Suprapubic skin (tissue), 4 donors: Measurements from ENCODE around the gene SLC22A3.

Source experiments
- POLR2A ChIP-seq, 2 donors: fragments of 450-650 bp; IDR thresholded peaks; one replicate each; pipeline ENCODE4 v1.6.1; 2017; ENCODE audit warnings: antibody characterized with exemption in 2 of 2, mild to moderate bottlenecking in 2 of 2, moderate library complexity in 2 of 2
- POLR2AphosphoS5 ChIP-seq, 3 donors: sonication (generic); formaldehyde crosslinking; IDR thresholded peaks; one replicate each; pipeline ENCODE4 v1.6.1; 2017; ENCODE audit warnings: antibody characterized with exemption in 3 of 3
- TF ChIP-seq, protein P1 (sequence below), 2 donors: fragments of 200-600 bp in 1 of 2; fragments of 450-650 bp in 1 of 2; sonication (generic) in 1 of 2; IDR thresholded peaks; one replicate each; pipeline ENCODE4 v1.5.1; 2016 to 2019; ENCODE audit warnings: antibody characterized with exemption in 2 of 2, mild to moderate bottlenecking in 1 of 2, moderate library complexity in 1 of 2

DNA sequence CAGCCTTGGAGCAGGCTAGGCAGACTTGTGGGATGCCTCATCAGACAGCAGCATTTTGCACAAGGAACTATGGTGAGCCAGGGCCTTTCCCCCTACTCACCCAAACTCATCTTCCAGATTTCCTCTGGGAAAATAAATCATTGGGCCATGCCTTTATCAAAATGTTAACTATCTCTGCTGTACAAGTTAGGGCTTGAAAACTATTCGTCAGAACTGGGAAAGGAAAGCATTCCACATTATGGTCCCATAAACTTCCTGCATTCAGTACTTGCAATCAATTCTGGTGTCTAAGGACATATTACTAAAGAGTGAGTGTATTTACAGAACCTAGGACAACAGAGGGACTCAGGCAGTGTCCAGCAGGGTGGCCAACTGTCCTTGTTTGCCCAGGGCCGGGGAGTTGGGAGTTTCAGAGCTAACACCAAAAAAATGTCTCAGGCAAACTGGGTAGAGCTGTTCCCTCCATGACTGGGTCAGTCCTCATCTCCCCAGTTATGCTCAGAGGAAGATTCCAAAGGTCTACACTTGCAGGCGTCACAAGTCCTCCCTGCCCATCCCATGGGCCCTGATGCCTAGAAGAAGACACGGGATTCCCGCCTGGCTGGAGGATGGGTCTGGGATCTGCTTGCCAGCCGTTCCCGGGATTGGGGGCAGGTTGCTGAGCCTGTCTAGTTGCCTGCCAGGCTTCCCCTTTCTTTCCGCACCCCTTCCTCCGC lies 72.2 kb downstream of the SLC22A3 start:
- TF ChIP-seq, protein P1, sequence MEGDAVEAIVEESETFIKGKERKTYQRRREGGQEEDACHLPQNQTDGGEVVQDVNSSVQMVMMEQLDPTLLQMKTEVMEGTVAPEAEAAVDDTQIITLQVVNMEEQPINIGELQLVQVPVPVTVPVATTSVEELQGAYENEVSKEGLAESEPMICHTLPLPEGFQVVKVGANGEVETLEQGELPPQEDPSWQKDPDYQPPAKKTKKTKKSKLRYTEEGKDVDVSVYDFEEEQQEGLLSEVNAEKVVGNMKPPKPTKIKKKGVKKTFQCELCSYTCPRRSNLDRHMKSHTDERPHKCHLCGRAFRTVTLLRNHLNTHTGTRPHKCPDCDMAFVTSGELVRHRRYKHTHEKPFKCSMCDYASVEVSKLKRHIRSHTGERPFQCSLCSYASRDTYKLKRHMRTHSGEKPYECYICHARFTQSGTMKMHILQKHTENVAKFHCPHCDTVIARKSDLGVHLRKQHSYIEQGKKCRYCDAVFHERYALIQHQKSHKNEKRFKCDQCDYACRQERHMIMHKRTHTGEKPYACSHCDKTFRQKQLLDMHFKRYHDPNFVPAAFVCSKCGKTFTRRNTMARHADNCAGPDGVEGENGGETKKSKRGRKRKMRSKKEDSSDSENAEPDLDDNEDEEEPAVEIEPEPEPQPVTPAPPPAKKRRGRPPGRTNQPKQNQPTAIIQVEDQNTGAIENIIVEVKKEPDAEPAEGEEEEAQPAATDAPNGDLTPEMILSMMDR (IDR thresholded peaks at IDR 0.05): no peak
- TF ChIP-seq POLR2A (IDR thresholded peaks at IDR 0.05): no peak
- TF ChIP-seq POLR2AphosphoS5 (IDR thresholded peaks at IDR 0.05): no peak
